Naive thymus-derived CD4-positive, alpha-beta T cell (primary cell): Measurements from ENCODE around the gene PRPF4. TPM values are rescaled to one million over a fixed set of nuclear protein-coding genes. Genes with fewer than 3 reads are reported as not detected.

Experiments used
- ATAC-seq: fragments of 150-1000 bp; cut with Tn5 transposase; 2 replicates; pipeline ENCODE4 v1.10.0; 2021; ENCODE audit warnings: mild to moderate bottlenecking, moderate library complexity
- CTCF ChIA-PET: fragments of 350-600 bp; sonication (Branson Sonifier 250); formaldehyde crosslinking; loops from one replicate; lab custom pipeline; 2021; ENCODE audit warnings: antibody characterized with exemption; lab: Charles Lee
- POLR2A ChIA-PET: fragments of 350-600 bp; sonication (Branson Sonifier 250); formaldehyde crosslinking; loops from one replicate; lab custom pipeline; 2021; ENCODE audit warnings: antibody characterized with exemption, inconsistent platforms; lab: Charles Lee
- DNase-seq, 9 donors: peaks; one replicate each; pipeline versions ENCODE4 v3.0.0 to v3.0.0-alpha.2; 2020 to 2022; ENCODE audit warnings: mixed read lengths in 1 of 9
- H3K27ac ChIP-seq: one replicate; pipeline ENCODE4 v1.7.0; 2013; ENCODE audit warnings: mild to moderate bottlenecking, low read depth, low read length, moderate library complexity
- H3K27me3 ChIP-seq, 2 donors: one replicate each; pipeline ENCODE4 v1.7.0; 2013; ENCODE audit warnings: low read length in 2 of 2, mild to moderate bottlenecking in 2 of 2, moderate library complexity in 2 of 2; ENCODE audit not compliant: control insufficient read depth in 2 of 2, insufficient read depth in 2 of 2
- H3K36me3 ChIP-seq, 3 experiments: 1 replicate in 2 of 3; 2 replicates in 1 of 3; pipeline ENCODE4 v1.7.0; 2013; ENCODE audit warnings: low read length in 3 of 3, mild to moderate bottlenecking in 3 of 3, moderate library complexity in 1 of 3; ENCODE audit not compliant: insufficient read depth in 3 of 3, control insufficient read depth in 2 of 3
- H3K4me1 ChIP-seq, 2 donors: one replicate each; pipeline ENCODE4 v1.7.0; 2013; ENCODE audit warnings: low read length in 2 of 2, mild to moderate bottlenecking in 2 of 2, moderate library complexity in 1 of 2; ENCODE audit not compliant: control insufficient read depth in 2 of 2, insufficient read depth in 2 of 2
- H3K4me3 ChIP-seq: 2 replicates; pipeline ENCODE4 v1.7.0; 2013; ENCODE audit warnings: mild to moderate bottlenecking, low read length
- H3K9me3 ChIP-seq, 3 experiments: 1 replicate in 2 of 3; 2 replicates in 1 of 3; pipeline ENCODE4 v1.7.0; 2013; ENCODE audit warnings: low read length in 3 of 3; ENCODE audit not compliant: control insufficient read depth in 2 of 3
- H3K27ac Mint-ChIP-seq, 9 donors: one replicate each; pipeline ENCODE4 v1.8.0; 2020 to 2022; ENCODE audit warnings: mixed read lengths in 9 of 9, mild to moderate bottlenecking in 8 of 9, moderate library complexity in 5 of 9, inconsistent platforms in 2 of 9
- H3K27me3 Mint-ChIP-seq, 5 donors: one replicate each; pipeline ENCODE4 v1.8.0; 2021 to 2022; ENCODE audit warnings: mixed read lengths in 5 of 5, mild to moderate bottlenecking in 1 of 5
- H3K36me3 Mint-ChIP-seq, 5 donors: one replicate each; pipeline ENCODE4 v1.8.0; 2020 to 2022; ENCODE audit warnings: mixed read lengths in 5 of 5, mild to moderate bottlenecking in 3 of 5, inconsistent platforms in 1 of 5
- H3K4me1 Mint-ChIP-seq, 7 donors: one replicate each; pipeline ENCODE4 v1.8.0; 2020 to 2022; ENCODE audit warnings: mixed read lengths in 7 of 7, mild to moderate bottlenecking in 3 of 7, inconsistent platforms in 1 of 7
- H3K4me3 Mint-ChIP-seq, 10 donors: one replicate each; pipeline ENCODE4 v1.8.0; 2020 to 2022; ENCODE audit warnings: mild to moderate bottlenecking in 10 of 10, mixed read lengths in 10 of 10, moderate library complexity in 6 of 10, inconsistent platforms in 2 of 10
- H3K9me3 Mint-ChIP-seq, 11 donors: one replicate each; pipeline ENCODE4 v1.8.0; 2020 to 2022; ENCODE audit warnings: mixed read lengths in 11 of 11, mild to moderate bottlenecking in 4 of 11, inconsistent platforms in 1 of 11, moderate library complexity in 1 of 11
- intact Hi-C, 2 donors: fragments of 100-400 bp; cut with micrococcal nuclease; formaldehyde crosslinking; loops; one replicate each; pipeline ENCODE4 v1.15.1; 2023
- polyA plus RNA-seq, 2 donors: library from polyadenylated mRNA; unstranded; fragments of 300-500 nt; fragmentation: Illumina TruSeq; gene quantifications; one replicate each; pipeline ENCODE4 v1.2.3, GENCODE V29; 2021
- total RNA-seq, 6 experiments: library from RNA in 5 of 6; stranded (reverse) in 5 of 6; gene quantifications; 1 replicate in 5 of 6; 2 replicates in 1 of 6; pipeline ENCODE4 v1.2.3 and lab custom pipeline; 2021 to 2026

Gene PRPF4
- total and polyA plus RNA-seq, 7 experiments from 2014 or later: 17.4 to 36.9 (median 22.0) TPM

DNA sequence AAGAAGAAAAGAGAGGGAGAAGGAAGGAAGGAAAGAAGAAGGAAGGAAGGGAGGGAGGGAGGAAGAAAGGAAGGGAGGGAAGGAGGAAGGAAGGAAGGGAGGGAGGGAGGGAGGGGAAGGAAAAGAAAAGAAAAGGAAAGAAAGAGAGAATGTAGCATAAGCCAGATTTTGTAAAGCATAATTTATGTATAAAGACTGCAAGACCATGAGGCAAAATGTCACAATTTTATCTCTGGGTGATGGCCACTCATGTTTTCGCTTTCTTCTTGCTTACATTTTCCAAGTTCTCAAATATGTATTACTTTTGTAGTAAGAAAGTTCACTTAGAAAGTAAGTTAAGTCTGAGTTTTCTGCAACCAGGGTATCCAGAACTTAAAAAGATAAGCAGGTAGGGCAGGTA is 31.1 kb downstream of the PRPF4 start:
- DNase-seq: no peak
- POLR2A ChIA-PET: no interaction called here
- Mint-ChIP-seq H3K27me3 (peaks cover 0 to 11% (median 6%) of the 10 kb centered on the region in 5 donors), H3K9me3 (no peaks in the 10 kb centered on the region), H3K4me3 (no peak overlapping the region), H3K4me1 (no peaks in the 10 kb centered on the region), H3K36me3 (no peaks in the 10 kb centered on the region), H3K27ac (no peak overlapping the region)
- ATAC-seq: no peak
- H3K27ac ChIP-seq: no peak overlapping the region
- CTCF ChIA-PET: no interaction called here
- no peaks in the 10 kb centered on the region for H3K36me3 ChIP-seq
- no peaks in the 10 kb centered on the region for H3K9me3 ChIP-seq
- intact Hi-C loops: loop anchor here in 1 of 2 donors (5.0 kb wide), 1 partner anchor 276 kb away; no protein-coding TSS in a partner anchor
- H3K4me1 ChIP-seq: no peaks in the 10 kb centered on the region
- no peak overlapping the region for H3K4me3 ChIP-seq
- no peaks in the 10 kb centered on the region for H3K27me3 ChIP-seq

DNA sequence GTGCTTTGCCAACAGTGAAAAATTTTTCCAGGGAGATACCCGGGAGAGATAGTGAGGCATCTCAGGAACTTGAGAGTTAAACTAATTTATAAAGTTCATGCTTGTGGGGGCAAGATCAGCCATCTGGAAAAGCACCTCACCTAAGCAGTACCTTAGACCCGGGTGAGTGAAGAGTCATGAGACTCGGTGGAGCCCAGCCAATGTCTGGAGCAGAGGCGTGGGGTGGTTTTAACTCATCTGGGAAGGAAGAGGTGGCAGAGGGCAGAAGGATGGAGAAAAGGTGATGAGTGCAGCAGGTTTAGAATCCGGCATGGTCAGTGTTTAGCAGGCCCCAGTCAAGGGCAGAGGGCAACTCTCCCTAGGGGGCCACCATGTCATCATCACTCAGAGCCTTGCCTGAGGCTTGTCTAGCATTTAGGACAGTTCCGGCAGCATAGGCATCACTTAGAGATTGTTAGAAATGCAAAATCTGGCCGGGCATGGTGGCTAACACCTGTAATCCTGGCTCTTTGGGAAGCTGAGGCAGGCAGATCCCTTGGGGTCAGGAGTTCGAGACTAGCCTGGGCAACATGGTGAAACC is 32.0 kb downstream of the PRPF4 start:
- Mint-ChIP-seq H3K27ac (peak overlapping the region in 1 of 9 donors; percentile 36), H3K36me3 (no peaks in the 10 kb centered on the region), H3K4me3 (no peak overlapping the region), H3K27me3 (peaks cover 0 to 7% (median 4%) of the 10 kb centered on the region in 5 donors), H3K9me3 (no peaks in the 10 kb centered on the region), H3K4me1 (no peaks in the 10 kb centered on the region)
- intact Hi-C loops: loop anchor here in 1 of 2 donors (5.0 kb wide), 1 partner anchor 275 kb away; no protein-coding TSS in a partner anchor
- Histone ChIP-seq H3K9me3 (no peaks in the 10 kb centered on the region), H3K36me3 (no peaks in the 10 kb centered on the region), H3K4me3 (no peak overlapping the region), H3K27me3 (no peaks in the 10 kb centered on the region), H3K4me1 (no peaks in the 10 kb centered on the region), H3K27ac (no peak overlapping the region)
- ATAC-seq (no peak), DNase-seq (no peak)
- ChIA-PET POLR2A (no interaction called here), CTCF (interaction anchor here (1.3 kb wide), 1 partner anchor 99 kb away, joined by 3 read pairs; no protein-coding TSS in a partner anchor)

DNA sequence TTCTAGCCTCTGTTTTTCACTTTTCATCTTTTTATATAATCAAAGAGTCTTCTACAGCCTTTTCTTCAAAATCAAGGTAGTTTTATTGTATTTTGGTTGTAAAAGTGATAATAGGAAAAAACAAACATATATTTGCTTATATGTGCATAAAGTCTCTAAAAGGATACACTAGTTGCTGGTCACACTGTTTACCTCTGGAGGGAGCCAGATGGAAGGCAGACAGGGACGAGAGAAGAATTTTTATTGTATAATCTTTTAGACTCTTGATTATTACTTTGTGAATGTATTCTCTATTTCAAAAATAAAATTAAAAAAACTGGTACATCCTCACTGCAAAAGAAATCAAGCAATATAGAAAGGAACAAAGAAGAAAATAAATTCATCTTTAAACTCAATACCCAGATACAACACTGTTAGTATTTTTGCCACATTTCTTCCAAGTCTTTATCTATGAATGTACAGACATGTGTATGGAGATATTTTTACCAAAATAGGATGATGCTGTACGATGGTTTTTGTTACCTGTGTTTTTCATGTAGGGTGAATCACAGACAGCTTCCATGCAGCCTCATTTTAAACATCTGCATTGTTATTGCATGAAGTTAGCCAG is 33.9 kb downstream of the PRPF4 start:
- CTCF ChIA-PET: interaction anchor here (0.6 to 1.3 kb wide), 4 partner anchors 39 to 829 kb away, joined by 3 to 4 read pairs (median 3); no protein-coding TSS in a partner anchor
- intact Hi-C loops: loop anchor here (1.0 to 5.0 kb wide), 7 partner anchors 35 to 349 kb away; partner anchors contain the start of gene ALAD (in 2 of the 2)
- H3K9me3 ChIP-seq: no peaks in the 10 kb centered on the region
- POLR2A ChIA-PET: no interaction called here
- no peaks in the 10 kb centered on the region for H3K4me1 Mint-ChIP-seq
- no peaks in the 10 kb centered on the region for H3K4me1 ChIP-seq
- H3K27ac Mint-ChIP-seq: no peak overlapping the region
- no peak overlapping the region for H3K4me3 ChIP-seq
- no peak overlapping the region for H3K27ac ChIP-seq
- peak; percentile 57 for ATAC-seq
- peak in 5 of 9 donors; percentile 19 to 45 (median 33) for DNase-seq
- no peaks in the 10 kb centered on the region for H3K36me3 Mint-ChIP-seq
- peaks cover 0 to 7% (median 0%) of the 10 kb centered on the region in 5 donors for H3K27me3 Mint-ChIP-seq
- no peaks in the 10 kb centered on the region for H3K9me3 Mint-ChIP-seq
- no peaks in the 10 kb centered on the region for H3K27me3 ChIP-seq
- no peak overlapping the region for H3K4me3 Mint-ChIP-seq
- no peaks in the 10 kb centered on the region for H3K36me3 ChIP-seq

DNA sequence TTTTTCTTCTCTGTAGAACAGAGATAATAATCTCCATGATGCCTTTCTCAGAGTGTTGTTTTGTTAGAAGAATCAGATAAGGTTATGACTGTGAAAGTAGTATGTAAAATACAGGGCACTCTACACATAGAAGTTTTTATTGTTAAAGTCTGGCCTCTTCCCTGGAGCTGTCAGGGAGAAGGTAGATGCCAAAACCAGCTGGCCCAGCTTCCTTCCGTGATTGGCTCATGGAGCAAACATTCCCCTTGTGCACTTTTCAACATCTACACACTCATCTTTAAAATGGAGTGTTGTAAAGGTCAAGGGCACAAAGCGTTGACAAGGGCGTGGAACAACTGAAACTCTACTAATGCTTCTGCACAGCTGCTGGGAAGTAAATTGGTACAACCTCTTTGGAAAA is 35.1 kb downstream of the PRPF4 start:
- no peaks in the 10 kb centered on the region for H3K9me3 ChIP-seq
- no peak overlapping the region for H3K4me3 ChIP-seq
- no peaks in the 10 kb centered on the region for H3K36me3 ChIP-seq
- no peak overlapping the region for H3K27ac ChIP-seq
- H3K9me3 Mint-ChIP-seq: no peaks in the 10 kb centered on the region
- H3K4me3 Mint-ChIP-seq: no peak overlapping the region
- H3K27me3 ChIP-seq: no peaks in the 10 kb centered on the region
- H3K4me1 ChIP-seq: no peaks in the 10 kb centered on the region
- DNase-seq: no peak
- no peaks in the 10 kb centered on the region for H3K4me1 Mint-ChIP-seq
- no peak for ATAC-seq
- POLR2A ChIA-PET: interaction anchor here (0.6 kb wide), 1 partner anchor 561 kb away, joined by 3 read pairs; no protein-coding TSS in a partner anchor
- H3K27ac Mint-ChIP-seq: peak overlapping the region in 1 of 9 donors; percentile 25
- H3K27me3 Mint-ChIP-seq: peaks cover 0 to 5% (median 0%) of the 10 kb centered on the region in 5 donors
- CTCF ChIA-PET: interaction anchor here (0.6 to 1.3 kb wide), 3 partner anchors 268 to 1779 kb away, joined by 3 read pairs; no protein-coding TSS in a partner anchor
- no peaks in the 10 kb centered on the region for H3K36me3 Mint-ChIP-seq
- intact Hi-C loops: no loop called here

DNA sequence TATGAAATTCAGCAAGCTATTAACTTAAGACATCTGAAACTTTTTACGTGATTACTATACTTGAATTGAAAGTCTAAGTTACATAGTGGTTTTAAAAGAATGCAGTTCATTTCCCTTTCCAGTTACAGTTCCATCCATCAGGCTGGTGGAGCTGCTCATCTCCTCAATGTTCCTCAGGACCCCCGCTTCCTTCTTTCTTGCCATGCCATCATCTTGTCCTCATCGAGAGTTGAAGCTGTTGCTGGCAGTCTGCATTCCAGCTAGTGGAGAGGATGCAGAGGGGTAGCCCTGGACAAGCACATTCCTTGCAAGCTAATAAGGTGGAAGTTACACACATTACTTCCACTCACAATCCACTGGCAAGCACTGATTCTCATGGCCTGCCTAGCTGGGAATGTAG is 36.5 kb downstream of the PRPF4 start:
- no peaks in the 10 kb centered on the region for H3K4me1 ChIP-seq
- Mint-ChIP-seq H3K27ac (no peak overlapping the region), H3K4me3 (no peak overlapping the region), H3K36me3 (no peaks in the 10 kb centered on the region), H3K4me1 (no peaks in the 10 kb centered on the region), H3K27me3 (no peaks in the 10 kb centered on the region), H3K9me3 (no peaks in the 10 kb centered on the region)
- CTCF ChIA-PET: interaction anchor here (0.6 to 0.9 kb wide), 3 partner anchors 11 to 1876 kb away, joined by 3 to 4 read pairs (median 3); no protein-coding TSS in a partner anchor
- no peak overlapping the region for H3K4me3 ChIP-seq
- intact Hi-C loops: no loop called here
- no peak for DNase-seq
- no peaks in the 10 kb centered on the region for H3K36me3 ChIP-seq
- H3K27ac ChIP-seq: no peak overlapping the region
- H3K9me3 ChIP-seq: no peaks in the 10 kb centered on the region
- H3K27me3 ChIP-seq: no peaks in the 10 kb centered on the region
- POLR2A ChIA-PET: no interaction called here
- ATAC-seq: no peak

DNA sequence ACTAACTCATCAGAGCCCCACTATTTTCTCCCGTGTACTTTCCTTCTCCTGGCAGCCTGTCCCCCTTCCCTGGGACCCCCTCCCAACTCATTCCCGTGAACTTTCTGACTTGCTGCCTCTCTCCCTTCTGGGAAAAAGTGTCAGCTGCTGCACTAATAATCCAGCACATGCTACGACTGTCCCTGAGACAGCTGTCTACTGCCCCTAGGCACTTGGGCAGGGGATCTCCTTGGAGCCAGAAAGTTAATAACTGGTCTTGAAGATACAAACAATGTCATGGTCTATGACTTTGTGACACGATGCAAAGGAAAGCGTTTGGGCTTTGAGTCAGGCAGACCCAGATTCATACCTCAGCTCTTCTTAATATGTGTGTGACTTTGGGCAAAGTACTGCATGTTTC is 37.8 kb downstream of the PRPF4 start:
- POLR2A ChIA-PET: no interaction called here

More for the DNA sequence above, 37.8 kb downstream of the PRPF4 start:
- no peaks in the 10 kb centered on the region for H3K9me3 ChIP-seq
- no peak overlapping the region for H3K27ac ChIP-seq
- H3K4me3 ChIP-seq: no peak overlapping the region
- no peaks in the 10 kb centered on the region for H3K4me1 ChIP-seq
- ATAC-seq (no peak), DNase-seq (no peak)
- Mint-ChIP-seq H3K27ac (no peak overlapping the region), H3K27me3 (no peaks in the 10 kb centered on the region), H3K4me3 (no peak overlapping the region), H3K4me1 (no peaks in the 10 kb centered on the region), H3K36me3 (no peaks in the 10 kb centered on the region), H3K9me3 (no peaks in the 10 kb centered on the region)
- intact Hi-C loops: no loop called here
- CTCF ChIA-PET: interaction anchor here (1.2 kb wide), 1 partner anchor 345 kb away, joined by 3 read pairs; no protein-coding TSS in a partner anchor
- H3K36me3 ChIP-seq: peaks cover 0 to 2% (median 0%) of the 10 kb centered on the region in 3 experiments
- no peaks in the 10 kb centered on the region for H3K27me3 ChIP-seq
